ENCODE results near the gene SAMD11.

DNA sequence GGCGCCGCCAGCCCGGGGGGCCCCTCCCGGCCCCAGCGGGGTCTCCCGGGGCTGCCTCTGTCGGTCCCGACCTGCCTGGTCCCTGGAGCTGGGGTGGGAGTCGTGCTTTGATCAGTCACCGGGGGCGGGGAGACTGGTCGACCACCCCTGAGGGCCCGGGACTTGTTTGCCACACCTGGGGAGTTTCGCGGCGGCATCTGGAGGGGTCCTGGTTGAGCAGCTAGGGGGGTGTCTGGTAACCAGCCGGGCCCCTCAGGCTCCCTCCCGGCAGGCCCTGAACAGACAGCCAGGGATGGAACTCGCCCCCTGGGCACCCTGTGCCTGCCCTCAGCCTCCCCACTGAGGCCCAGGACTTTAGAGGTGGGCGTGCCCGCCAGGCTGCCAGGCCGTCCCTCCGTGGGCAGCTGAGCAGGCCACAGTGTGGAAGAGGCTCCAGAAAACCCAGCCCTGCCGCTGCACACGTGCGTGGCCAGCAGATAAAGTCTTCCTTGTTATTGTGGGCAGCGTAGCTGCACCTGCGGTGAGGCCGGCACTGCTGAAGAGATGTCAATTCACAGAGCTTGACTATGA is 13.3 kb upstream of the SAMD11 start:
- TF ChIP-seq CTCF (IDR thresholded peaks at IDR 0.05) (no peak), CREB1 (CRISPR knock-in tag; IDR thresholded peaks at IDR 0.05) (no peak), PRRX2 (CRISPR knock-in tag; IDR thresholded peaks at IDR 0.05) (no peak), NR3C1 (CRISPR knock-in tag; conservative IDR thresholded peaks at IDR 0.05; ENCODE audit: low read depth) (no peak)
